Measurements from ENCODE around the gene OLFM1.
"Not testable (repeated sequence)": the region's sequence is repeated elsewhere in the genome, so short reads cannot be mapped to it uniquely, and the experiment has no call there.

The OLFM1 gene

GRCh38 chr9:135155396-135155795, 67.9 kb downstream of the OLFM1 start:
- no peak for DNase-seq (ENCODE audit: low spot score)

- no peak for DNase-seq (ENCODE audit: low spot score)
Observed at GRCh38 chr9:135156525-135157510, 69.3 kb downstream of the OLFM1 start.

- no peak for DNase-seq (ENCODE audit: low spot score)
Observed at GRCh38 chr9:135157856-135158563, 70.5 kb downstream of the OLFM1 start.

GRCh38 chr9:135158564-135158937, 71.1 kb downstream of the OLFM1 start:
- DNase-seq (ENCODE audit: low spot score): no peak

GRCh38 chr9:135159801-135160200, 72.3 kb downstream of the OLFM1 start:
- DNase-seq (ENCODE audit: low spot score): no peak

GRCh38 chr9:135160862-135161261, 73.4 kb downstream of the OLFM1 start:
- no peak for DNase-seq (ENCODE audit: low spot score)

GRCh38 chr9:135162599-135162998, 75.1 kb downstream of the OLFM1 start:
- DNase-seq (ENCODE audit: low spot score): not testable (repeated sequence)

- DNase-seq (ENCODE audit: low spot score): no peak
Observed at GRCh38 chr9:135163023-135163780, 75.7 kb downstream of the OLFM1 start.

GRCh38 chr9:135164036-135164435, 76.6 kb downstream of the OLFM1 start:
- DNase-seq (ENCODE audit: low spot score): no peak

- no peak for DNase-seq (ENCODE audit: low spot score)
Observed at GRCh38 chr9:135165003-135165711, 77.7 kb downstream of the OLFM1 start.

GRCh38 chr9:135165756-135166519, 78.5 kb downstream of the OLFM1 start:
- peak; percentile 79 for DNase-seq (ENCODE audit: low spot score)

GRCh38 chr9:135166565-135166964, 79.1 kb downstream of the OLFM1 start:
- no peak for DNase-seq (ENCODE audit: low spot score)

- DNase-seq (ENCODE audit: low spot score): no peak
Observed at GRCh38 chr9:135167356-135167755, 79.9 kb downstream of the OLFM1 start.

GRCh38 chr9:135167849-135168655, 80.6 kb downstream of the OLFM1 start:
- no peak for DNase-seq (ENCODE audit: low spot score)

- DNase-seq (ENCODE audit: low spot score): no peak
Observed at GRCh38 chr9:135169709-135170226, 82.3 kb downstream of the OLFM1 start.

GRCh38 chr9:135170535-135170934, 83.1 kb downstream of the OLFM1 start:
- DNase-seq (ENCODE audit: low spot score): no peak
